ENCODE results near the gene ZFP36L2.

DNA sequence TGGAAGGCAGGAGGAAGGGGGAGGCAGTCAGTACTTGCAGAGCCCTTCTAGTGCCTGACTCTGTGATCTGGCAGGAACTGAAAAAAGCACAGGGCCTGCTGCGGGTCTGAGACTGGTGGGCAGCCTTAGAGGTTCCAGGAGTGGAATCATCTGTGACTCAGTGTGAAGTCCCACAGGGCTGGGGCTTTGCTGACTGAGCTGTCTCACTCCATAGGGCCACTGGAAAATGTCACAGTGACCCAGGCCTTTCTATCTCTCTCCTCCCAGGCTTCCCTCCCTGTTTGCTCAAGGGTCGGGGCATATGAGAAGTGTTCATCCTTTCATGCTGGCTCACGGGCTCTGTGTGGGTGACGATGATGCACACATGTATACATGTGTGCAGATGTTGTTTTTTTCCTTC, 47.1 kb upstream of the ZFP36L2 start:
- no peak for TF ChIP-seq POLR2AphosphoS5 (IDR thresholded peaks at IDR 0.05; ENCODE audit: low read depth, low read length)
- TF ChIP-seq POLR2A (IDR thresholded peaks at IDR 0.05; ENCODE audit: low read depth, low read length) = no peak
- no peak for TF ChIP-seq TAF1 (IDR thresholded peaks at IDR 0.05; ENCODE audit: borderline replicate concordance, low read depth, low read length)

All from GM12892 (cell line).